C4-2B (cell line): ENCODE results near the gene UBE2A.

Experiments used
- H3K27ac ChIP-seq: fragments of 450-650 bp; 2 replicates; pipeline ENCODE4 v1.5.1; 2017
- ZFX ChIP-seq: fragments of 450-650 bp; IDR thresholded peaks from 2 replicates; pipeline ENCODE4 v1.6.1; 2017
- TF ChIP-seq, protein P1 (sequence below): fragments of 450-650 bp; conservative IDR thresholded peaks from 2 replicates; pipeline ENCODE4 v1.5.1; 2017; ENCODE audit warnings: mild to moderate bottlenecking

The UBE2A gene

GRCh38 chrX:119574394-119575266 is at the start of gene UBE2A:
Gene UBE2A, plus strand, starts transcription at chrX:119574563. Its CDS starts 149 bp downstream, at chrX:119574712.
- peak; percentile 79 for TF ChIP-seq ZFX
- TF ChIP-seq, protein P1, sequence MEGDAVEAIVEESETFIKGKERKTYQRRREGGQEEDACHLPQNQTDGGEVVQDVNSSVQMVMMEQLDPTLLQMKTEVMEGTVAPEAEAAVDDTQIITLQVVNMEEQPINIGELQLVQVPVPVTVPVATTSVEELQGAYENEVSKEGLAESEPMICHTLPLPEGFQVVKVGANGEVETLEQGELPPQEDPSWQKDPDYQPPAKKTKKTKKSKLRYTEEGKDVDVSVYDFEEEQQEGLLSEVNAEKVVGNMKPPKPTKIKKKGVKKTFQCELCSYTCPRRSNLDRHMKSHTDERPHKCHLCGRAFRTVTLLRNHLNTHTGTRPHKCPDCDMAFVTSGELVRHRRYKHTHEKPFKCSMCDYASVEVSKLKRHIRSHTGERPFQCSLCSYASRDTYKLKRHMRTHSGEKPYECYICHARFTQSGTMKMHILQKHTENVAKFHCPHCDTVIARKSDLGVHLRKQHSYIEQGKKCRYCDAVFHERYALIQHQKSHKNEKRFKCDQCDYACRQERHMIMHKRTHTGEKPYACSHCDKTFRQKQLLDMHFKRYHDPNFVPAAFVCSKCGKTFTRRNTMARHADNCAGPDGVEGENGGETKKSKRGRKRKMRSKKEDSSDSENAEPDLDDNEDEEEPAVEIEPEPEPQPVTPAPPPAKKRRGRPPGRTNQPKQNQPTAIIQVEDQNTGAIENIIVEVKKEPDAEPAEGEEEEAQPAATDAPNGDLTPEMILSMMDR: peak; percentile 40
- H3K27ac ChIP-seq: peak within 1 kb of the TSS; percentile 90

GRCh38 chrX:119529345-119530276 is 44.8 kb upstream of the UBE2A start:
- TF ChIP-seq, protein P1: no peak
- no peak for TF ChIP-seq ZFX

GRCh38 chrX:119537487-119537886 is 36.9 kb upstream of the UBE2A start:
- no peak overlapping the region for H3K27ac ChIP-seq
- TF ChIP-seq, protein P1: no peak
- no peak for TF ChIP-seq ZFX

More at GRCh38 chrX:119529345-119530276, 44.8 kb upstream of the UBE2A start:
- no peak overlapping the region for H3K27ac ChIP-seq

DNA sequence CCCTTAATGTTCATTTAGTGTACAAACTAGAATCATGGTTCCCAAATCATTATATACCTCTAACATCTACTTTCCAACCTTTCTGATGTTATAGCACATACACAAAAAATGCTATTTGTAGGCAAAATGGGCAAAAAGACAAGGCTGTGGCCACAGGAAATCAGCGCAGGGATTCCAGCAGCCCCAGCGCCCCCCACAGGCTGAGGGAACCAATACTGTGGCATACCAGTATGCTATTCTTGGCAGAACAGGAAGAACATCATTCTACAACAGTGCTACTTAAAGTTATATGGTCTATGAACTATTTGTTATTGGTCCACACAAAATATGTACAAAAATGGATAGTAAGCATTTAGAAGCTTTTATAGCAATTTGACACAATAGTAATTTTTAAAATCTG is 34.5 kb upstream of the UBE2A start:
- no peak for TF ChIP-seq ZFX
- TF ChIP-seq, protein P1: peak; percentile 11; the same call in 1 of the 2 replicates
- no peak overlapping the region for H3K27ac ChIP-seq

DNA sequence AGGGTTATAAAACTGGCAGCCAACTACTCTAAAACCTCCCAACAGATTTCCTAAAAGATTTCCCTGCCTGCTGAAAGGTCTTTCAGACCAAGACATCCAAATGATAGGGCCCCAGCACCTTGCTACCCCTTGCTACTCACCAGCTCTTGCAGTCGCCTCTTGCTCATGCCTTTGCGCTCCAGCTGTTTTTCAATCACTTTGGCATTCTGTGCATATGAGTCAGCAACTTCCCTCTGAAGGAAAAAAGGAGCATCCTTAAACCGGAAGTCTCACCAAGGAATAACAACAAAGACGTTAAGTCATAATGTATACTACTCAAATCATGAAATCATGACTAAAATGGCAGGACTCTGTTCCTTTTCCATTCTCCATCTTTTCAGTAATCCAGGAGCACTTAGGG is 33.2 kb upstream of the UBE2A start:
- H3K27ac ChIP-seq: no peak overlapping the region
- TF ChIP-seq, protein P1: no peak
- TF ChIP-seq ZFX: no peak

DNA sequence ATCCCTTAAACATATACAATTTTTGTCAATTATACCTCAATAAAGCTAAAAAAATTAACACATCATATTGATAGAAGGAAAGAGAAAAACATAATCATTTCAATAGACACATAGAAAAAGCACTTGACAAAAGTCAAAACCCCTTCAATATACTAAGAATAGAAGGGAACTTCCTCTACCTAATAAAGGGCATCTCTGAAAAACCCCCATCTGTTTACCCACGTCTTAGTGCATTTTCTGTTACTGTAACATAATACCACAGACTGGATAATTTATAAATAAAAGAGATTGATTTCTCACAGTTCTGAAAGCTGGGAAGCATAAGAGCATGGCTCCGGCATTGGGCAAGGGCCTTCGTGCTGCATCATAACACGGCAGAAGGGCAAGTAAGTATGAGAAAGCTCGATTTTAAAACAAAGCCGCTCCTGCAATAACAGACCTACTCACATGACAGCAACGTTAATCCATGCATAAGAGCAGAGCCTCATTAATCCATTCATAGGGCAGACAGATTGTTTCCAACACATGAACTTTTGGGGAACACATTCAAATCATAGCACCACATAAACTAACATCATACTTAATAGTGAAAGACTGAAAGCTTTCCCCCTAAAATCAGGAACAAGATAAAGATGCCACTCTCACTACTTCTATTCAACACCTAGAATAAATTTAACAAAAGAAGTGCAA is 24.9 kb upstream of the UBE2A start:
- no peak overlapping the region for H3K27ac ChIP-seq
- no peak for TF ChIP-seq ZFX
- TF ChIP-seq, protein P1: no peak
